Measurements from ENCODE around the gene ATXN2.
A peak's percentile ranks its signal among the peaks of the same experiment; 100 is the strongest.
"Not testable (repeated sequence)": the region's sequence is repeated elsewhere in the genome, so short reads cannot be mapped to it uniquely, and the experiment has no call there.

ATXN2 gene

DNA sequence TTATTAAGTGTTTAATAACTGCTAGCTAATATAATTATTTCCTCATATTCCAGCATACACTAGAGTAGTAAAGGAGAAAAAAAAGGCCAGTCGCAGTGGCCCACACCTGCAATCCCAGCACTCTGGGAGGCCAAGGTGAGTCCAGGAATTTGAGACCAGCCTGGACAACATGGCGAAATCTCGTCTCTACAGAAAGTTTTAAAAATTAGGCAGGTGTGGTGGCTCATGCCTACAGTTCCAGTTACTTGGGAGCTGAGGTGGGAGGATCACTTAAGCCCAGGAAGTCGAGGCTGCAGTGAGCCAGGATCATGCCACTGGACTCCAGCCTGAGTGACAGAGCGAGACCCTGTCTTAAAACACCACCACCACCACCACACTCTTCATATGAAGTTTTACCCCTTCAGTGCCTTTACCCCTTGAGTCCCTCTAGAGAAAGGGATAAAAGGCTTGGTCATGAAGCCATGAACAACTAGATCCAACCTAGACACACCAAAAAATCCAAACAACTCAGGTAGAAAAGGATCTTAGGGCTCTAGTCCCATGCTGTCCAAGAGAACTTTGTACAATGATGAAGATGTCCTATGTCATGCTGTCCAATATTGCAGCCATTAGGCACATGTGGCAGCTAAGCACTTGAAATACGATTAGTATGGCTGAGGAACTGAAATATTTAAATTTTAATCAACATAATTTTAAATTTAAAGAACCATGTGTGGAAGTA lies 29.6 kb downstream of the ATXN2 start:
- no peak for DNase-seq

DNA sequence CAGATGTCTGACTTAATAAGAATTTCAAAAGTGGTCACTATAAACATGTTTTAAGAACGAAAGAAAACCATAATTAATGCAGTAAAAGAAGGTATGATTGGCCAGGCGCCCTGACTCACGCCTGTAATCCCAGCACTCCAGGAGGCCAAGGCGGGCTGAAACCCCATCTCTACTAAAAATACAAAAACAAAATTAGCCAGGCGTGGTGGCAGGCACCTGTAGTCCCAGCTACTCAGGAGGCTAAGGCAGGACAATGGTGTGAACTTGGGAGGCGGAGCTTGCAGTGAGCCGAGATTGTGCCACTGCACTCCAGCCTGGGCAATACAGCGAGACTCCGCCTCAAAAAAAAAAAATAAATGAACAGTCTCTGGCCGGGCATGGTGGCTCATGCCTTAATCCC lies 38.3 kb downstream of the ATXN2 start:
- DNase-seq = not testable (repeated sequence)

DNA sequence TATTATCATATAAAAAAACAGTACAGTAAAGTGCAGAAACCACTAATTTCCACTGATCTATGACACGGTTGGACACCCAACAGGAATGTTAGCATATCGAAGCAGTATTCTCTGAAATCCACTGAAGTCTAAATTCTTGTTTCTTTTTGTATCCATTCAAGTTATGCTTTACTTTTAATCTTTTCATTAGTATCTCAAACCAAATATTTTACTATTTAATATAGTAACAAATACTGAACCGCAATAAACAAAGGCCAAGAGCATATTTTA lies 41.1 kb downstream of the ATXN2 start:
- DNase-seq = no peak

DNA sequence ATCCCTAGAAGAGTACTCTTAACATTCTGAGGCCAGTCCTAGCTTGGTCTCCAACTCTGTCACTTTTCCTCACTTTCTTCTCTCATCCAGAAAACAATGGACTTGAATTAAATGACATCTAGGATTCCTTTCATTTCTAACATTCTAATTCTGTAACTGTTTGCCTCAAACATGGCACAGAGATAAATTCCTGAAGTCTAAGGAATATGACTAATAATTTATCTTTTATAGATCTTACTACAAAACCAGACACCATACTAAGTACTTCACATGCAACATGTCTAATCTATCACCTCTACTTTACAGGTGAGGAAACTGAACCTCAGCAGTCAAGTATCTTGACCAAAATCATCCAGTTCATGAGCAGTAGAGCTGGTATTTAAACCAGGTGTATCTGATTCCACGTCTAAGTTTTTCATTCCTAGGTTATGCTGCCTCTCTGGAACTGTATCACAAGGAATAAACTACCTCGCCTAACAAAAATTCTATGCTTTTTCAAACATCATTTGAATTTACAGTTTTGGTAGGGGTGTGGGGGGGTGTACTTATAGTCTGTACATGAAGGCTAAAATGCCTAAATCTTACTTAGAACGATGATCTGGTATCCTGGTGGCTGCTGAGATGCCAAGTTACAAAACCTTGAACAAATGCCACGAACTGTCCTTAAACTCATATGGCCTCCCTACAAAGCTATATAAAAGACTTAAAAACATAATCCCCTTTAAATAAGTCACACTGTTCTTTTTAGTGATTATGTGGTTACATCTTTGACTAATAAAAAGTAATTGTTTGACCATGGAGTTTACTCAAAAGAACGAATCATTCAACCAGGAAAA lies 41.6 kb downstream of the ATXN2 start:
- no peak for DNase-seq

DNA sequence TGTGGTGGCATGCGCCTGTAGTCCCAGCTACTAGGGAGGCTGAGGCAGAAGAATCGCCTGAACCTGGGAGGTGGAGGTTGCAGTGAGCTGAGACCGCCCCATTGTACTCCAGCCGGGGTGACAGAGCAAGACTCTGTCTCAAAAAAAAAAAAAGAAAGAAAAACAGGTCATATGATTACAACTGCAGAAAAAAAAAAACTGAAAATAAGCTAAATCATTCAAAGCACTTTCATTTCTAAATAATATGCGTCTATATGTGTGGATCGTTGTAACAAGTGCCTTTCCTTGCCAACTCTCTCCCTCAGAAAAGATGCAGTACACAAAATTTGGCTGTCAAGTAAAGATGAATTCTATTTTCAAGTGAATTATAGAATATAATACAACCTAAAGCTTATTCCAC lies 42.4 kb downstream of the ATXN2 start:
- no peak for DNase-seq

DNA sequence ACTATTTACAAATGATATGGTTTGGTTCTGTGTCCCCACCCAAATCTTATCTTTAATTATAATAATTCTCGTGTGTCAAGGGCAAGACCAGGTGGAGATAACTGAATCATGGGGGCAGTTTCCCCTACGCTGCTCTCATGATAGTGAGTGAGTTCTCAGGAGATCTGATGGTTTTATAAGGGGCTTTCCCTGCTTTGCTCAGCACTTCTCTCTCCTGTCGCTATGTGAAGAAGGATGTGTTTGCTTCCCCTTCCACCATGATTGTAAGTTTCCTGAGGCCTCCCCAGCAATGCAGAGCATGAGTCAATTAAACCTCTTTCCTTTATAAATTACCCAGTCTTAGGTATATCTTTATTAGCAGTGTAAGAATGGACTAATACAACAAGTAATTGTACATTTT lies 43.8 kb downstream of the ATXN2 start:
- DNase-seq = not testable (repeated sequence)

DNA sequence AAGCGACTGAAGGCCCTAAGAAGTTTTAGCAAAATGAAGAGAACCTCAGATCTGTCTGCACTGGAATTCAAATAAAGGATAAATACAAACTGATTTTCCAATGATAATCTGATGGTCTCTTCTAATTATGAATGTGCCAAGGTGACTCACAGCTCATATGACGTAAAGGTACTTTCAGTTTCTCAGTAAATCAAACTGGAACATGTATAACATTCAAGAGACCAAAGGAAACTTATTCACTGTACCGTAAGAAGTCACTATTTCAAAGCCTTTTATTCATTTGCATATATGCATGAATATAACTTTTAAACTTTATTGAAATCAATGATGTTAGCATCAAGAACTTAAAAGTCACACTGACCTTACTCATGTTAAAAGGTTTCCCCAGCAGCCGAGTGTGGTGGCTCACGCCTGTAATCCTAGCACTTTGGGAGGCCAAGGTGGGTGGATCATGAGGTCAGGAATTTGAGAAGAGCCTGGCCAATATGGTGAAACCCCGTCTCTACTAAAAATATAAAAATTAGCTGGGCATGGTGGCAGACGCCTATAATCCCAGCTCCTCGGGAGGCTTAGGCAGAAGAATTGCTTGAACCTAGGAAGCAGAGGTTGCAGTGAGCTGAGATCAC lies 52.2 kb downstream of the ATXN2 start:
- peak; percentile 37 for DNase-seq

DNA sequence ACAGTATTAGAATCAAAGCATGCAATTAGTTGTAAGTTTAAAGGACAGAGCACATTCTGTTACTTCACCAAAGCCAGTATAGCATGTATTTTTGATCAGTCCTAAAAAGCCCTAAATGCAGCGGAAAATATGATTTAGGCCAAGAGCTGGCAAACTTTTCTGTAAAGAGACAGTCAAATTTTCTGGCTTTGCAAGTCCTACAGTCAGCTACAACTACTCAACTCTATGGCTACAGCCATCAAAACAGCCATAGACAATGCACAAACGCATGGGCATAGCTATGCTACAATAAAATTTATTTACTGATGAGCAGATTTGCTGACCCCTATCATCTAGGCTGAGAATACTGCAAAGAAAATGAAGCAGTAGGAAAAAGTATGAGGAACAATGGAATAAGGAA lies 52.9 kb downstream of the ATXN2 start:
- no peak for DNase-seq

DNA sequence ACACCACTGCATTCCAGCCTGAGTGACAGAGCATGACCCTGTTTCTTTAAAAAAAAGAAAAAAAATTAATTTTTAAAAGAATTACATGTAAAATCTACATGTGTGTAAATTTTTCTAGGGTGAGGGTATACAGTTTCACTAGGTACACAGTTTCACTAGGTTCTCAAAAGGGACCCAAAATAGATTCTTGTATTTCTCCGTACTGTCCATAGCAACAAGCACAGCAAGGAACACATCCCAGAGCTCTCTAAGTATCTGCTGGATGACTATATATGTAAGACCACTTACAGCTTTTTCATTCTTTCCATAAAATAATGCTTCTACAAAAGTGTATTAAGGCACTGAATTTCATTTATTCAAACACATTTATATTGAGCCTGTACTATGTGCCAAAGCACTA lies 55.1 kb downstream of the ATXN2 start:
- DNase-seq = no peak

DNA sequence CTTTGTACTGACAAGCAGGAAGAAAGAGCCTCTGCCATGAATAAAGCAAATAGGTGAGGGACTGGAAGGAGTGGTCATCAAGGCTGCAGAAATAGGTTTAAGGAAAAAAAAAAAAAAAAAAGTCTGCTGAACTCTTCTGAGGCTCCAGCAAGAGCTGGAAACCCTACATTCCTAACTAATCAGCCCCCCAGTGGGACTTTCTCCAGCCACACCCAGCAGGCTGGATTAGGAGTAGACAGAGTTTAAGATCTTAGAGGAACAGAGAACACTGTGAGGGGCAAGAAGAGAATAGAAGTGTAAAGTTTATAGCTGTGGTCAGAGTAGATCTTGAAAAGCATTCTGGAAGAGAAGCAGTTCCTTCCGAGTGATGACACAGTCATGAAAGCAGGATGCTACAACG lies 66.4 kb downstream of the ATXN2 start:
- DNase-seq = no peak

DNA sequence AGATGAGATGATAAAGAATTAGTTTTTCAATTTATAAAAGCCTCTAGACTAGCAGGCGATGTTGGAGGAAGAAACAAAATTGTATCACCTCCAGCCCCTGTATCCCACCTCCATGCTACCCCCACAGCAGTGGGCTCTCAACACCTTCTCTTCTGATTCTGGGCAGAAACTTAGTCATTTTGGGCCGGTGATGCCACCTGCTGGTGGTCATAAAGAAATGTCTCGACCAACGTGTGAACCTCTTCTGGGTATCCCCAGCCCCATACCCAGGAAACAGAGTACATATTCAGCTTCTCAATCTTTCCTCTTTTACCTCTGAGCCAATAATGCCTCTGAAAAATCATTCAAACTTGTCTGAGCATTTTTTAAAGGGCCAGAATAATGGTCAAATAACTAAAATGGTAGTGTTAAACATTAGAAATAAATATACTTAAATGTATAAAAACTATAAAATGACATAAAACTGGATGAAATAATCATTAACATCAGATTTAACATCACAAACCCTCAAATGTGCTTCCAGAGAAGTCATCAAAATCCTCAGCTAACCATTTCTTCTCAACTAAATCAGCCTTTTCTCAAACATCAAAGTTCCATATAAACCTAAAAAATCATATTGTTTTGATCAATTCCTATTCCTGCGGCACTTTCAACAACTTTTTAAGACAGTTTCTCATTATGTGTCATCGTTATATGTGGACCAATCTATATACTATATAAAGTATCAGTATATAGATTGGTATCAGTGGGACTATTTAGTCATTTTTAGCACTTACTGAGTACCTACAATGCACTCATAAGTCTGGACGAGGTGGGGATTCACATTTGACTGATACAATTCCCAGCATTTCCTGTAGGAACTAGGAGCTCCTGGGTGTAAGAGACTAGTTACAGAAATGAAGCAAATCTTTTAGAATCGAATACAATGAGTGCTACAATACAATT lies 69.4 kb downstream of the ATXN2 start:
- peak; percentile 59 for DNase-seq

DNA sequence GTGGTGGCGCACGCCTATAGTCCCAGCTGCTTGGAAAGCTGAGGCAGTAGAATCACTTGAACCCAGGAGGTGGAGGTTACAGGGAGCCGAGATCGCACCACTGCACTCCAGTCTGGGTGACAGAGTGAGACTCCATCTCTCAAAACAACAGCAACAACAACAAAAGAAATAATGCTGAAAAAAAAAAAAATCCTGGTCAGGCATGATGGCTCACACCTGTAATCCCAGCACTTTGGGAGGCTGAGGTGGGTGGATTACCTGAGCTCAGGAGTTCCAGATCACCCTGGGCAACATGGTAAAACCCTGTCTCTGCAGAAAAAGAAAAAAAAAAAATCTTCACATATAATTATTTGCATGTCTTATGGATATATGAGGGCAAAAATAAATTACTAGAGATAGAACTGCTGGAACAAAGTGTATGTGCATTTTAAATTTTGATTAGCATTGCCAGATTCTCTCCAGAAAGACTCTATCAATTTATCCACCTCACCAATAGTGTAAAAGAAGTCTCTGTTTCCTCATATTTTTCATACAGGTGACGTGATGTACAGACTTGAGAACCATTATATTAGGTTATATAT lies 75.4 kb downstream of the ATXN2 start:
- DNase-seq = no peak

DNA sequence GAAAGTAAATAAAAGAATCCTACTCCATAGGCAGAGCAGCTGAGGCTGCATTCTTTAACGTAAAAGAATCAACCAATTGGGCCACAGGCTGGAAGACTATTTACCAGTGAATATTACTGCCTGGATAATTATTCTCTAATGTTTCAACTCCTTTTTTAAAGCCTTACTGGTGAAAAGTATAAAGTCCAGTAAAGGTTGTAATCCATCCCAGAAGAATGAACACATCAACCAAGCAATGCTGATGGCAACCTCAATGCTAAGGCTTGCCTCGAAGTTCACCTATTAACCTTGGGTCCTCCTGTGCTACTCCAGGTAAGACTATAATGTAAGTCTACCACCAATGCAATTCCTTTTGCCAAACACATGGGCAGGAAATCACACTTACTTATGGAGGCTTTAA lies 77.3 kb downstream of the ATXN2 start:
- no peak for DNase-seq

DNA sequence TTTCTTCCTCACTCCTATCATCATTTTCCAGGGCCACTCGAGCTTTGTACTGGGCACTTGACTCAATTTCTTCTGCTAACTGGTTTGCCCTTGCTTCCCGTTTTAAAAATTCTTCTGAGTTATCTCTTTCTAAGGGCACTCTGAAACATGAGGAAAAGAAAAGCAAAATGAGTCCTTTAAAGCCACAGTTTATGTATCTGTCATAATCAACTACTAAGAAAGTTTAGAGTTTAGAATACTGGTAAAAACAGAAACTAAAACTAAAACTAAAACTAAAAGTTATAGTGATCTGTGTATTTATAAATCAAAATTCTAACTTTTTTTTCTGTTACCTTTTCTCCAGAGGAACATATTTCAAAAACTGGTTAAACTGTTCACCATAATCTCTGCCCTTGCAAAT lies 79.2 kb downstream of the ATXN2 start:
- DNase-seq = no peak

DNA sequence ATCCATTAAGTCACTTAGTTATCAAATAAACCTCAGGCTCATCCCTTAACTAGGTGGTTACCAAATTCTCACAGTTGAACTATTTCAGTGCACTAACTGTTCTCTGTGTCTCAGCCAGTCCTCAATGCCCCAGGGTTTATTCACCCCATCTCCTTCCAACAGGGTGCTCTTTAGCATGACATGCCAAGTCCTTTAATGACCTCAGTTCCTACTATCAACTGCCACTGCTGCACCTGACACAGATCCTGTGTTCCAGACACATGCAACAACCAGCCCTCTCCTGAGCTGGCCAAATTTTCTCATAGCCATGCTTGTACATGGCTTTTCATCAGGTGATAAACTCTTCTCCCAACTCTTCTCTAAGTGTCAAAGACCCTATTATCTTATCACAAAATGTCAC lies 80.0 kb downstream of the ATXN2 start:
- no peak for DNase-seq

DNA sequence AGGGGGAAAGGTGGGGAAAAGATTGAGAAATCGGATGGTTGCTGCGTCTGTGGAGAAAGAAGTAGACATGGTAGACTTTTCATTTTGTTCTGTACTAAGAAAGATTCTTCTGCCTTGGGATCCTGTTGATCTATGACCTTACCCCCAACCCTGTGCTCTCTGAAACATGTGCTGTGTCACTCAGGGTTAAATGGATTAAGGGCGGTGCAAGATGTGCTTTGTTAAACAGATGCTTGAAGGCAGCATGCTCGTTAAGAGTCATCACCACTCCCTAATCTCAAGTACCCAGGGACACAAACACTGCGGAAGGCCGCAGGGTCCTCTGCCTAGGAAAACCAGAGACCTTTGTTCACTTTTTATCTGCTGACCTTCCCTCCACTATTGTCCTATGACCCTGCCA lies 91.4 kb downstream of the ATXN2 start:
- DNase-seq = not testable (repeated sequence)

DNA sequence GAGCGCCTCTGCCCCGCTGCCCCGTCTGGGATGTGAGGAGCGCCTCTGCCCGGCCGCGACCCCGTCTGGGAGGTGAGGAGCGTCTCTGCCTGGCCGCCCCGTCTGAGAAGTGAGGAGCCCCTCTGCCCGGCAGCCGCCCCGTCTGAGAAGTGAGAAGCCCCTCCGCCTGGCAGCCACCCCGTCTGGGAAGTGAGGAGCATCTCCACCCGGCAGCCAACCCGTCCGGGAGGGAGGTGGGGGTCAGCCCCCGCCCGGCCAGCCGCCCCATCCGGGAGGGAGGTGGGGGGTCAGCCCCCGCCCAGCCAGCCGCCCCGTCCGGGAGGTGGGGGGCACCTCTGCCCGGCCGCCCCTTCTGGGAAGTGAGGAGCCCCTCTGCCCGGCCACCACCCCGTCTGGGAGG lies 91.9 kb downstream of the ATXN2 start:
- DNase-seq = not testable (repeated sequence)

DNA sequence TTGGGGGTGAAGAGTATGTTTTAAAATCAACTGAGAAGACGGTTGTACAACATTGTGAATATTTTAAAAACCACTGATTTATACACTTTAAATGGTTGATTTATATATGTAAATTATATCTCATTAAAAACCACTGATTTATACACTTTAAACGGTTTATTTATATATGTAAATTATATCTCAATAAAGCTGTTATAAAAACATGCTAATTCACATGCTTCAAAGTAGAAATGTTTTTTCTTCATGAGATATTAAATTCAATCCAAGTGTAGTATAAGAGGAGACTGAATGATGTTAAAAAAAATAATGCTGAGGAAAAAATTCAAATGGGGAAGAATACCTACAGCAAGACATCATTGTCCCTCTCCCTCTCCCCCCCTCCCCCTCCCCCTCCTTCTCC lies 92.9 kb downstream of the ATXN2 start:
- DNase-seq = no peak

DNA sequence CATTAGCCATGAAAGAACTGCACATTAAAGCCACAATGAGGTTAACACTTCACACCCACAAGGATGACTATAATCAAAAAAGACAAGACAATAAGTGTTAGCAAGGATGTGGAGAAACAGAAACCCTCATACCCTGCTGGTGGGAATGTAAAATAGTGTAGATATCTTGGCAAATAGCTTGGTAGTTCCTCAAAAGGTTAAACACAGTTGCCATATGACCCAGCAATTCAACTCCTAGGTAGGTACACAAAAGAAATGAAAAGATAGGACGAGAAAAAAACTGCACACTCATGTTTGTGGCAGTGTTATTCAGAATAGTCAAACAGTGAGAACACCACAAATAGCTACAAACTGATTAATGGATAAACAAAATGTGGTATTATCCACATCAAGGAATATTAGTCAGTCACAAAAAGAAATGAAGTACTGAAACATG lies 93.5 kb downstream of the ATXN2 start:
- no peak for DNase-seq

DNA sequence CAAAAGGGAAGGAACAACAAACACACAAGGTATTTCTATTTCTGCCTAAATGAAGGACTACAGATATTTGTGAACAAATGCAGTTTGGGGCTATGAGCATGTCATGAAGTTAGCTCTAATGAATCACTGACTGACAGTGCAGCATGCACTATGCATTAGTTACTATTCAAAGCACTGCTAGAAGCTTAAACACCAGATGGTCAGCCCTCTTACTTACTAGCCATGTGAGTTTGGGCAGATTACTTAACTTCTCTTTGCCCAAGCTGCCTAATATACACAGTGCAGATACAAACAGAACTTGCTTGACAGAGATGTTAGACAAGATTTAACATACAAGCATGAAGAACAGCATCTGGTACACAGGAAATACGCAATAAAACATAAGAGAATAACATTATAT lies 96.0 kb downstream of the ATXN2 start:
- DNase-seq = no peak

DNA sequence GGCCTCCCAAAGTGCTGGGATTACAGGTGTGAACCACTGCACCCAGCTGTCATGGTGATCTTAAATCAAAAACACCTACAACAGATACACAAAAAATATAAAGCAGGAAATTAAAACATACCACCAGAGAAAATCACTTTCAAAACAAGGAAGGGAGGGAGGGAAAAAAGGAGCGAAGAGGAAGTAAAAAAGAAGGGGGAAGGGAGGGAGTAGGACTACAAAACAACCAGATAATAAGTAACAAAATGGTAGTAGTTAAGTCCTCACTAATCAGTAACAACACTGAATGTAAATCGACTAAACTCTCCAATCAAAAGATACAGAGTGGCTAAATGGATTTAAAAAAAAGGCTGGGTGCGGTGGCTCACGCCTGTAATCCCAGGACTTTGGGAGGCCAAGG lies 104.4 kb downstream of the ATXN2 start:
- no peak for DNase-seq

DNA sequence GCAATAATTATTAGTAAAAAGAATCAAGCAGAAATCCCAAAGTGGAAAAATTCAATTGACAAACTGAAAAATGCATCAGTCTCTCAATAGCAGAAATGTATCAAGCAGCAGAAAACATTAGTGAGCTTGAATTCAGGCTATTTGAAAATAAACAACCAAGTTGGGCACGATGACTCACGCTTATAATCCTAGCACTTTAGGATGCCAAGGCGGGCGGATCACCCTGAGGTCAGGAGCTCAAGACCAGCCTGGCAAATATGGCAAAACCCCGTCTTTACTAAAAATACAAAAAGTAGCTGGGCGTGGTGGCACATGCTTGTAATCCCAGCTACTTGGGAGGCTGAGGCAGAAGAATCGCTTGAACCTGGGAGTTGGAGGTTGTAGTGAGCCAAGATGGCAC lies 106.1 kb downstream of the ATXN2 start:
- DNase-seq = not testable (repeated sequence)

DNA sequence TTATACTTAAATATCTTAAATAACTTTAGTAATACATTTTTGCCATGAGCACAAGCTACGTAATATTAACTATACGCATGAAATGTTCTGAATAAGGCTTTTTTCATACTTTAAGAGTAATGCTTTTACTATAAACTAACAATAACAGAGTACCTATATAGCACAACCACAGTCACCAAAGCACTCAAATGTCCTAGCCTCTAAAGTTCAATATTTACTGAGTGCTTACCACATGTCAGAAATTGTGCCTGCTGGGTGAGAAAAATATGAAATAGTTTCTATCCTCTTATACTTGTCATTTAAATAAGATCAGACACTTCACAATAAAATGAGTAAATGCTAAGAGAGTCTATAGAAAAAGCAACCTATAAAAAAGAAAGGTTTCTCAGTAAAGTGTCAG lies 110.3 kb downstream of the ATXN2 start:
- DNase-seq = no peak

Measured in stimulated activated CD4-positive, alpha-beta T cell treated with anti-CD3 and anti-CD28 coated beads, Interleukin-1b, Interleukin-23, amount 100 ng/mL, for 48 hours (primary cell).